H9 (cell line): Measurements from ENCODE around the gene JMJD1C. TPM values are rescaled to one million over a fixed set of nuclear protein-coding genes. Genes with fewer than 3 reads are reported as not detected.

Experiments used
- DNase-seq: peaks from one replicate; pipeline ENCODE4 v3.0.0-alpha.2; 2017
- H2AFZ ChIP-seq: one replicate; pipeline ENCODE4 v1.6.1; 2013; ENCODE audit warnings: mild to moderate bottlenecking, low read length, control low read depth, moderate library complexity
- H2AK5ac ChIP-seq: 2 replicates; pipeline ENCODE4 v1.6.1; 2013; ENCODE audit warnings: low read length, control low read depth, mixed read lengths; ENCODE audit not compliant: insufficient read length
- H2BK120ac ChIP-seq: one replicate; pipeline ENCODE4 v1.6.1; 2013; ENCODE audit warnings: low read depth, mild to moderate bottlenecking, low read length, control low read depth, inconsistent platforms; ENCODE audit not compliant: poor library complexity, severe bottlenecking
- H2BK12ac ChIP-seq: 2 replicates; pipeline ENCODE4 v1.6.1; 2013; ENCODE audit warnings: low read length, control low read depth, mixed read lengths, low read depth; ENCODE audit not compliant: insufficient read length
- H2BK15ac ChIP-seq: 2 replicates; pipeline ENCODE4 v1.6.1; 2013; ENCODE audit warnings: low read depth, low read length, control low read depth
- H2BK20ac ChIP-seq: one replicate; pipeline ENCODE4 v1.6.1; 2013; ENCODE audit warnings: low read depth, mild to moderate bottlenecking, low read length, control low read depth, inconsistent platforms; ENCODE audit not compliant: poor library complexity, severe bottlenecking
- H2BK5ac ChIP-seq: 2 replicates; pipeline ENCODE4 v1.6.1; 2013; ENCODE audit warnings: low read length, control low read depth, mixed read lengths; ENCODE audit not compliant: insufficient read length
- H3K14ac ChIP-seq: 2 replicates; pipeline ENCODE4 v1.6.1; 2013; ENCODE audit warnings: low read length, control low read depth; ENCODE audit not compliant: insufficient read depth
- H3K18ac ChIP-seq: 2 replicates; pipeline ENCODE4 v1.6.1; 2013; ENCODE audit warnings: low read depth, mild to moderate bottlenecking, mixed read lengths, low read length, control low read depth; ENCODE audit not compliant: insufficient read length
- H3K23ac ChIP-seq: 2 replicates; pipeline ENCODE4 v1.6.1; 2013; ENCODE audit warnings: low read length, control low read depth, mixed read lengths, low read depth; ENCODE audit not compliant: insufficient read length
- H3K23me2 ChIP-seq: 2 replicates; pipeline ENCODE4 v1.6.1; 2013; ENCODE audit warnings: low read depth, mild to moderate bottlenecking, mixed read lengths, low read length, control low read depth; ENCODE audit not compliant: insufficient read length, poor library complexity, severe bottlenecking
- H3K27ac ChIP-seq: 2 replicates; pipeline ENCODE4 v1.5.1; 2013; ENCODE audit warnings: low read length, control low read depth, mixed read lengths, low read depth; ENCODE audit not compliant: insufficient read length
- H3K27me3 ChIP-seq: 2 replicates; pipeline ENCODE4 v1.6.1; 2013; ENCODE audit warnings: low read length, control low read depth, inconsistent platforms; ENCODE audit not compliant: insufficient read depth
- H3K4ac ChIP-seq: 2 replicates; pipeline ENCODE4 v1.6.1; 2013; ENCODE audit warnings: low read depth, mild to moderate bottlenecking, control low read depth, inconsistent platforms, low read length, moderate library complexity
- H3K4me1 ChIP-seq: 2 replicates; pipeline ENCODE4 v1.6.1; 2013; ENCODE audit warnings: low read length, control low read depth, inconsistent platforms; ENCODE audit not compliant: insufficient read depth
- H3K4me2 ChIP-seq: 2 replicates; pipeline ENCODE4 v1.6.1; 2013; ENCODE audit warnings: low read length, control low read depth, mixed read lengths; ENCODE audit not compliant: insufficient read length, insufficient read depth
- H3K56ac ChIP-seq: 2 replicates; pipeline ENCODE4 v1.6.1; 2013; ENCODE audit warnings: low read depth, mild to moderate bottlenecking, mixed read lengths, low read length, control low read depth; ENCODE audit not compliant: insufficient read length
- H3K79me1 ChIP-seq: 2 replicates; pipeline ENCODE4 v1.6.1; 2013; ENCODE audit warnings: low read depth, mild to moderate bottlenecking, moderate library complexity, low read length, control low read depth, inconsistent platforms; ENCODE audit not compliant: insufficient read depth, poor library complexity, severe bottlenecking
- H3K79me2 ChIP-seq: 2 replicates; pipeline ENCODE4 v1.6.1; 2013; ENCODE audit warnings: low read length, control low read depth, inconsistent platforms; ENCODE audit not compliant: insufficient read depth
- H3K9ac ChIP-seq: 2 replicates; pipeline ENCODE4 v1.6.1; 2013; ENCODE audit warnings: low read length, control low read depth, mixed read lengths; ENCODE audit not compliant: insufficient read length; ENCODE audit errors: extremely low read depth
- H3K9me3 ChIP-seq: one replicate; pipeline ENCODE4 v1.6.1; 2013; ENCODE audit warnings: low read depth, low read length, inconsistent platforms; ENCODE audit not compliant: control insufficient read depth
- H3T11ph ChIP-seq: one replicate; pipeline ENCODE4 v1.6.1; 2013; ENCODE audit warnings: mild to moderate bottlenecking, low read length, control low read depth, inconsistent platforms
- H4K20me1 ChIP-seq: one replicate; pipeline ENCODE4 v1.6.1; 2013; ENCODE audit not compliant: control insufficient read depth, insufficient read length, insufficient read depth
- H4K5ac ChIP-seq: 2 replicates; pipeline ENCODE4 v1.6.1; 2013; ENCODE audit warnings: low read depth, mild to moderate bottlenecking, mixed read lengths, low read length, control low read depth; ENCODE audit not compliant: insufficient read length
- H4K8ac ChIP-seq: replicated peaks from 2 replicates; pipeline ENCODE4 v1.6.1; 2013; ENCODE audit warnings: low read length, control low read depth, mixed read lengths, low read depth; ENCODE audit not compliant: insufficient read length
- H4K91ac ChIP-seq: 2 replicates; pipeline ENCODE4 v1.6.1; 2013; ENCODE audit warnings: low read depth, mild to moderate bottlenecking, moderate library complexity, mixed read lengths, low read length, control low read depth; ENCODE audit not compliant: insufficient read length
- H3K27ac Mint-ChIP-seq, 3 experiments: 2 replicates in 2 of 3; 3 replicates in 1 of 3; pipeline ENCODE4 v1.8.0; 2020 to 2021; ENCODE audit warnings: mixed read lengths in 3 of 3, mild to moderate bottlenecking in 1 of 3, moderate library complexity in 1 of 3
- H3K27me3 Mint-ChIP-seq: 2 replicates; pipeline ENCODE4 v1.8.0; 2021; ENCODE audit warnings: low read depth, mild to moderate bottlenecking, moderate library complexity, mixed read lengths
- H3K36me3 Mint-ChIP-seq, 3 experiments: 2 replicates in 2 of 3; 3 replicates in 1 of 3; pipeline ENCODE4 v1.8.0; 2020 to 2021; ENCODE audit warnings: low read depth in 3 of 3, mixed read lengths in 3 of 3; ENCODE audit not compliant: insufficient read depth in 1 of 3
- H3K4me1 Mint-ChIP-seq, 2 experiments: 2 replicates each; pipeline ENCODE4 v1.8.0; 2020; ENCODE audit warnings: mixed read lengths in 2 of 2
- H3K4me3 Mint-ChIP-seq, 2 experiments: 2 replicates in 1 of 2; 3 replicates in 1 of 2; pipeline ENCODE4 v1.8.0; 2020 to 2021; ENCODE audit warnings: mild to moderate bottlenecking in 2 of 2, mixed read lengths in 2 of 2, moderate library complexity in 1 of 2
- H3K9me3 Mint-ChIP-seq, 2 experiments: 2 replicates in 1 of 2; 3 replicates in 1 of 2; pipeline ENCODE4 v1.8.0; 2020; ENCODE audit warnings: mild to moderate bottlenecking in 2 of 2, mixed read lengths in 2 of 2, moderate library complexity in 1 of 2
- CTCF ChIP-seq: fragments of 200-600 bp; sonication (generic); conservative IDR thresholded peaks from 3 replicates; pipeline ENCODE4 v1.8.0; 2021; ENCODE audit warnings: antibody characterized with exemption, mild to moderate bottlenecking
- total RNA-seq: library from RNA; stranded (reverse); gene quantifications from 2 replicates; pipeline ENCODE4 v1.2.1, GENCODE V29; 2021

JMJD1C gene
- total RNA-seq, 1 experiment from 2014 or later: 200 TPM

- no peak overlapping the region for H4K91ac ChIP-seq
- no peak overlapping the region for H2AFZ ChIP-seq
- no peak overlapping the region for H3K9ac ChIP-seq
- H3K79me1 ChIP-seq: peaks cover 4% of the 10 kb centered on the region
- H3K4ac ChIP-seq: no peak overlapping the region
- H2BK12ac ChIP-seq: no peak overlapping the region
- H3K4me1 ChIP-seq: no peaks in the 10 kb centered on the region; the same call in 1 of the 2 replicates
- no peak overlapping the region for H2AK5ac ChIP-seq
- no peaks in the 10 kb centered on the region for H4K20me1 ChIP-seq
- H3T11ph ChIP-seq: no peak overlapping the region
- no peak overlapping the region for H2BK5ac ChIP-seq
- H2BK15ac ChIP-seq: no peak overlapping the region
- H3K4me2 ChIP-seq: no peak overlapping the region
- no peak overlapping the region for H3K18ac ChIP-seq
- H3K27ac ChIP-seq: no peak overlapping the region
- H4K5ac ChIP-seq: no peak overlapping the region
- H3K27ac Mint-ChIP-seq: no peak overlapping the region; a peak in 1 of 7 replicates
- H3K23me2 ChIP-seq: no peaks in the 10 kb centered on the region
- H3K4me3 Mint-ChIP-seq: no peak overlapping the region
- H3K27me3 ChIP-seq: no peaks in the 10 kb centered on the region
- no peak for TF ChIP-seq CTCF
- no peak overlapping the region for H2BK20ac ChIP-seq
- peaks cover 6 to 21% (median 19%) of the 10 kb centered on the region in 3 experiments; a peak in 6 of 7 replicates for H3K36me3 Mint-ChIP-seq
- DNase-seq: no peak
- H3K4me1 Mint-ChIP-seq: peaks cover 12 to 15% of the 10 kb centered on the region in 2 experiments
- H2BK120ac ChIP-seq: no peak overlapping the region
- no peak overlapping the region for H3K56ac ChIP-seq
- H4K8ac ChIP-seq: no peak overlapping the region
- no peak overlapping the region for H3K23ac ChIP-seq
- no peaks in the 10 kb centered on the region for H3K27me3 Mint-ChIP-seq
- no peak overlapping the region for H3K14ac ChIP-seq
- no peaks in the 10 kb centered on the region for H3K9me3 Mint-ChIP-seq
- no peaks in the 10 kb centered on the region for H3K9me3 ChIP-seq
- H3K79me2 ChIP-seq: peaks cover 3% of the 10 kb centered on the region; the same call in 1 of the 2 replicates
Measured at GRCh38 chr10:63145782-63146181, 320.0 kb downstream of the JMJD1C start.
